ENCODE results near the gene DDX50.
A peak's percentile ranks its signal among the peaks of the same experiment; 100 is the strongest.

DDX50 gene

GRCh38 chr10:68988530-68989316 lies 87.6 kb downstream of the DDX50 start, which contains the start of gene KIFBP:
KIFBP (plus strand) TSS chr10:68988803; CDS start chr10:68988833, 30 bp downstream.
- DNase-seq, result peak; percentile 93

- DNase-seq, result no peak
These were observed 88.3 kb downstream of the DDX50 start for GRCh38 chr10:68989317-68989990.

GRCh38 chr10:68992636-68993440 lies 91.7 kb downstream of the DDX50 start:
- DNase-seq, result no peak

All from CD4-positive, alpha-beta T cell treated with Interleukin-4 for 4 hours (primary cell).